ENCODE data around the gene ACTR1A.

ACTR1A gene

GRCh38 chr10:102479651-102480050 lies 22.9 kb downstream of the ACTR1A start:
- H3K27ac Mint-ChIP-seq: peak overlapping the region; percentile 67
- ATAC-seq (no peak), DNase-seq (ENCODE audit: low spot score in 2 of 2) (no peak)
- peaks cover 70% of the 10 kb centered on the region for H3K36me3 Mint-ChIP-seq
- peaks cover 8% of the 10 kb centered on the region for H3K4me1 Mint-ChIP-seq
- no peak overlapping the region for H3K4me3 Mint-ChIP-seq
- no peaks in the 10 kb centered on the region for H3K9me3 Mint-ChIP-seq

GRCh38 chr10:102476466-102477141 lies 25.9 kb downstream of the ACTR1A start:
- peaks cover 23% of the 10 kb centered on the region for H3K4me1 Mint-ChIP-seq
- ATAC-seq: peak; percentile 23

GRCh38 chr10:102475451-102476040 lies 27.0 kb downstream of the ACTR1A start:
- Mint-ChIP-seq H3K27ac (no peak overlapping the region), H3K4me3 (no peak overlapping the region), H3K4me1 (peaks cover 23% of the 10 kb centered on the region), H3K9me3 (no peaks in the 10 kb centered on the region), H3K36me3 (peaks cover 29% of the 10 kb centered on the region)
- DNase-seq (ENCODE audit: low spot score in 2 of 2): no peak
- ATAC-seq: no peak

More at GRCh38 chr10:102476466-102477141, 25.9 kb downstream of the ACTR1A start:
- Mint-ChIP-seq H3K27ac (peak overlapping the region; percentile 75), H3K9me3 (no peaks in the 10 kb centered on the region), H3K36me3 (peaks cover 39% of the 10 kb centered on the region), H3K4me3 (no peak overlapping the region)
- DNase-seq (ENCODE audit: low spot score in 2 of 2): no peak

- Mint-ChIP-seq H3K4me1 (peaks cover 23% of the 10 kb centered on the region), H3K27ac (peak overlapping the region; percentile 79), H3K36me3 (peaks cover 10% of the 10 kb centered on the region), H3K9me3 (no peaks in the 10 kb centered on the region), H3K4me3 (no peak overlapping the region)
- DNase-seq (ENCODE audit: low spot score in 2 of 2) (no peak), ATAC-seq (peak; percentile 60)
Measured at GRCh38 chr10:102473445-102474331, 28.8 kb downstream of the ACTR1A start.

- Mint-ChIP-seq H3K9me3 (no peaks in the 10 kb centered on the region), H3K4me1 (peaks cover 22% of the 10 kb centered on the region), H3K27ac (no peak overlapping the region), H3K36me3 (no peaks in the 10 kb centered on the region), H3K4me3 (no peak overlapping the region)
- ATAC-seq (no peak), DNase-seq (ENCODE audit: low spot score in 2 of 2) (no peak)
Measured at GRCh38 chr10:102470579-102471546, 31.6 kb downstream of the ACTR1A start.

GRCh38 chr10:102468683-102469082 lies 33.8 kb downstream of the ACTR1A start:
- H3K36me3 Mint-ChIP-seq: peaks cover 6% of the 10 kb centered on the region
- no peaks in the 10 kb centered on the region for H3K9me3 Mint-ChIP-seq
- ATAC-seq: no peak
- no peak for DNase-seq (ENCODE audit: low spot score in 2 of 2)
- peaks cover 23% of the 10 kb centered on the region for H3K4me1 Mint-ChIP-seq
- no peak overlapping the region for H3K4me3 Mint-ChIP-seq
- H3K27ac Mint-ChIP-seq: peak overlapping the region; percentile 76

- H3K27ac Mint-ChIP-seq: no peak overlapping the region
- no peak overlapping the region for H3K4me3 Mint-ChIP-seq
- H3K9me3 Mint-ChIP-seq: no peaks in the 10 kb centered on the region
- DNase-seq (ENCODE audit: low spot score in 2 of 2) (no peak), ATAC-seq (no peak)
- peaks cover 23% of the 10 kb centered on the region for H3K4me1 Mint-ChIP-seq
- H3K36me3 Mint-ChIP-seq: peaks cover 6% of the 10 kb centered on the region
Measured at GRCh38 chr10:102467971-102468438, 34.5 kb downstream of the ACTR1A start.

GRCh38 chr10:102467318-102467717 lies 35.2 kb downstream of the ACTR1A start:
- no peaks in the 10 kb centered on the region for H3K9me3 Mint-ChIP-seq

GRCh38 chr10:102465466-102465865 lies 37.0 kb downstream of the ACTR1A start:
- DNase-seq (ENCODE audit: low spot score in 2 of 2) (no peak), ATAC-seq (no peak)
- Mint-ChIP-seq H3K36me3 (peaks cover 13% of the 10 kb centered on the region), H3K27ac (no peak overlapping the region), H3K9me3 (no peaks in the 10 kb centered on the region), H3K4me3 (no peak overlapping the region), H3K4me1 (peaks cover 42% of the 10 kb centered on the region)

More at GRCh38 chr10:102467318-102467717, 35.2 kb downstream of the ACTR1A start:
- no peak overlapping the region for H3K4me3 Mint-ChIP-seq
- DNase-seq (ENCODE audit: low spot score in 2 of 2) (no peak), ATAC-seq (no peak)
- H3K27ac Mint-ChIP-seq: no peak overlapping the region
- peaks cover 24% of the 10 kb centered on the region for H3K4me1 Mint-ChIP-seq
- H3K36me3 Mint-ChIP-seq: peaks cover 6% of the 10 kb centered on the region

GRCh38 chr10:102463983-102464382 lies 38.5 kb downstream of the ACTR1A start:
- DNase-seq (ENCODE audit: low spot score in 2 of 2) (no peak), ATAC-seq (no peak)
- H3K4me1 Mint-ChIP-seq: peaks cover 38% of the 10 kb centered on the region
- peaks cover 13% of the 10 kb centered on the region for H3K36me3 Mint-ChIP-seq
- H3K9me3 Mint-ChIP-seq: no peaks in the 10 kb centered on the region
- H3K27ac Mint-ChIP-seq: no peak overlapping the region
- H3K4me3 Mint-ChIP-seq: no peak overlapping the region

- H3K9me3 Mint-ChIP-seq: no peaks in the 10 kb centered on the region
- H3K4me1 Mint-ChIP-seq: peaks cover 36% of the 10 kb centered on the region
- H3K4me3 Mint-ChIP-seq: peak overlapping the region; percentile 93
- peaks cover 13% of the 10 kb centered on the region for H3K36me3 Mint-ChIP-seq
- no peak overlapping the region for H3K27ac Mint-ChIP-seq
- DNase-seq (ENCODE audit: low spot score in 2 of 2) (no peak), ATAC-seq (no peak)
Measured at GRCh38 chr10:102462512-102463054, 39.9 kb downstream of the ACTR1A start.

- Mint-ChIP-seq H3K4me3 (peak overlapping the region; percentile 93), H3K36me3 (peaks cover 13% of the 10 kb centered on the region), H3K9me3 (no peaks in the 10 kb centered on the region), H3K4me1 (peaks cover 36% of the 10 kb centered on the region), H3K27ac (peak overlapping the region; percentile 93)
- ATAC-seq (peak; percentile 97), DNase-seq (ENCODE audit: low spot score in 2 of 2) (peak; percentile 93 to 96)
Measured at GRCh38 chr10:102461187-102462054, 41.1 kb downstream of the ACTR1A start.

- Mint-ChIP-seq H3K4me1 (peaks cover 36% of the 10 kb centered on the region), H3K36me3 (peaks cover 13% of the 10 kb centered on the region), H3K4me3 (peak overlapping the region; percentile 93), H3K27ac (peak overlapping the region; percentile 93), H3K9me3 (no peaks in the 10 kb centered on the region)
- DNase-seq (ENCODE audit: low spot score in 2 of 2) (peak in 1 of 2 donors; percentile 18), ATAC-seq (peak; percentile 41)
Measured at GRCh38 chr10:102460836-102461186, 41.7 kb downstream of the ACTR1A start.

All from stimulated activated effector memory CD8-positive, alpha-beta T cell treated with anti-CD3 and anti-CD28 coated beads, Interleukin-12 subunit alpha, Interleukin-12 subunit beta, amount 100 ng/mL, for 72 hours (primary cell).